Mesenchymal stem cell (in vitro differentiated cells and primary cell): ENCODE data around the gene DNAH8.

Source experiments
- DNase-seq: peaks from one replicate; pipeline ENCODE4 v3.0.0-alpha.2; 2013
- H2AFZ ChIP-seq: one replicate; pipeline ENCODE4 v1.6.1; 2013; ENCODE audit warnings: low read depth, mild to moderate bottlenecking, control low read depth, inconsistent platforms, low read length, moderate library complexity
- H2AK5ac ChIP-seq: 2 replicates; pipeline ENCODE4 v1.6.1; 2013; ENCODE audit warnings: low read length, moderate library complexity, mild to moderate bottlenecking, inconsistent platforms; ENCODE audit not compliant: severe bottlenecking
- H2BK120ac ChIP-seq: one replicate; pipeline ENCODE4 v1.6.1; 2013; ENCODE audit warnings: low read depth, mild to moderate bottlenecking, inconsistent platforms, low read length, moderate library complexity
- H2BK12ac ChIP-seq, 2 experiments: one replicate each; pipeline ENCODE4 v1.6.1; 2013; ENCODE audit warnings: inconsistent platforms in 2 of 2, low read length in 2 of 2, mild to moderate bottlenecking in 2 of 2, moderate library complexity in 2 of 2, control low read depth in 1 of 2
- H2BK15ac ChIP-seq: one replicate; pipeline ENCODE4 v1.6.1; 2013; ENCODE audit warnings: mild to moderate bottlenecking, low read depth, inconsistent platforms; ENCODE audit not compliant: poor library complexity, severe bottlenecking
- H2BK5ac ChIP-seq: 2 replicates; pipeline ENCODE4 v1.6.1; 2013; ENCODE audit warnings: low read depth, mild to moderate bottlenecking, low read length, control low read depth, inconsistent platforms; ENCODE audit not compliant: poor library complexity, severe bottlenecking
- H3K14ac ChIP-seq, 2 experiments: one replicate each; pipeline ENCODE4 v1.6.1; 2013; ENCODE audit warnings: inconsistent platforms in 2 of 2, low read length in 2 of 2, control low read depth in 1 of 2, mild to moderate bottlenecking in 1 of 2, moderate library complexity in 1 of 2
- H3K18ac ChIP-seq, 2 experiments: one replicate each; pipeline ENCODE4 v1.6.1; 2013; ENCODE audit warnings: inconsistent platforms in 2 of 2, low read length in 2 of 2, control low read depth in 1 of 2, low read depth in 1 of 2, mild to moderate bottlenecking in 1 of 2
- H3K23ac ChIP-seq, 2 experiments: one replicate each; pipeline ENCODE4 v1.6.1; 2013; ENCODE audit warnings: inconsistent platforms in 2 of 2, low read length in 2 of 2, mild to moderate bottlenecking in 2 of 2, moderate library complexity in 2 of 2, control low read depth in 1 of 2
- H3K27ac ChIP-seq: 2 replicates; pipeline ENCODE4 v1.5.1; 2013; ENCODE audit warnings: mild to moderate bottlenecking, moderate library complexity, low read length, control low read depth, inconsistent platforms; ENCODE audit not compliant: poor library complexity, severe bottlenecking
- H3K27me3 ChIP-seq, 2 experiments: 2 replicates each; pipeline versions ENCODE4 v1.6.1 to v1.7.0; 2013; ENCODE audit warnings: low read length in 2 of 2, mild to moderate bottlenecking in 2 of 2, moderate library complexity in 2 of 2, control low read depth in 1 of 2, inconsistent platforms in 1 of 2; ENCODE audit not compliant: control insufficient read depth in 1 of 2, insufficient read depth in 1 of 2
- H3K36me3 ChIP-seq, 2 experiments: 2 replicates each; pipeline versions ENCODE4 v1.6.1 to v1.7.0; 2013; ENCODE audit warnings: low read length in 2 of 2, control low read depth in 1 of 2, inconsistent platforms in 1 of 2, low read depth in 1 of 2, mild to moderate bottlenecking in 1 of 2; ENCODE audit not compliant: insufficient read depth in 2 of 2, control insufficient read depth in 1 of 2
- H3K4ac ChIP-seq, 2 experiments: one replicate each; pipeline ENCODE4 v1.6.1; 2013; ENCODE audit warnings: inconsistent platforms in 2 of 2, low read length in 2 of 2, mild to moderate bottlenecking in 2 of 2, moderate library complexity in 2 of 2, control low read depth in 1 of 2, low read depth in 1 of 2
- H3K4me1 ChIP-seq: 2 replicates; pipeline ENCODE4 v1.6.1; 2013; ENCODE audit warnings: low read depth, low read length, control low read depth; ENCODE audit not compliant: control insufficient read depth, insufficient read depth
- H3K4me2 ChIP-seq: 2 replicates; pipeline ENCODE4 v1.6.1; 2013; ENCODE audit warnings: low read length, mild to moderate bottlenecking, inconsistent platforms; ENCODE audit not compliant: poor library complexity, severe bottlenecking
- H3K4me3 ChIP-seq, 2 experiments: 2 replicates each; pipeline versions ENCODE4 v1.5.1 to v1.7.0; 2013; ENCODE audit warnings: low read length in 2 of 2, mild to moderate bottlenecking in 2 of 2, control low read depth in 1 of 2, low read depth in 1 of 2; ENCODE audit not compliant: insufficient read depth in 1 of 2
- H3K79me1 ChIP-seq: replicated peaks from 2 replicates; pipeline ENCODE4 v1.6.1; 2013; ENCODE audit warnings: mild to moderate bottlenecking, control low read depth, low read length, inconsistent platforms; ENCODE audit not compliant: poor library complexity, severe bottlenecking
- H3K9ac ChIP-seq: 2 replicates; pipeline ENCODE4 v1.7.0; 2013; ENCODE audit warnings: mild to moderate bottlenecking, low read length, moderate library complexity
- H3K9me3 ChIP-seq: 2 replicates; pipeline ENCODE4 v1.7.0; 2013; ENCODE audit warnings: mild to moderate bottlenecking, low read length; ENCODE audit not compliant: control insufficient read depth
- H4K8ac ChIP-seq: one replicate; pipeline ENCODE4 v1.6.1; 2013; ENCODE audit warnings: inconsistent platforms, mild to moderate bottlenecking, low read length, moderate library complexity
- H4K91ac ChIP-seq: one replicate; pipeline ENCODE4 v1.6.1; 2013; ENCODE audit warnings: mild to moderate bottlenecking, low read length, inconsistent platforms
- WGBS: methylation state at CpG from one replicate; pipeline ENCODE4 v1.1.7; 2013; ENCODE audit warnings: mixed read lengths; 5-methylcytosine and 5-hydroxymethylcytosine counted together

Gene DNAH8

GRCh38 chr6:38853236-38853635, 138.1 kb downstream of the DNAH8 start:
- no peak overlapping the region for H3K4me2 ChIP-seq
- H3K4ac ChIP-seq: no peak overlapping the region
- no peak overlapping the region for H3K27ac ChIP-seq
- H3K14ac ChIP-seq: no peak overlapping the region
- no peak overlapping the region for H3K9ac ChIP-seq
- WGBS: no CpG with 5 or more reads among the region's 2 CpGs
- no peak overlapping the region for H3K23ac ChIP-seq
- H2AK5ac ChIP-seq: no peak overlapping the region
- no peaks in the 10 kb centered on the region for H3K9me3 ChIP-seq
- H2AFZ ChIP-seq: no peak overlapping the region
- peaks cover 0 to 16% of the 10 kb centered on the region in 2 experiments for H3K27me3 ChIP-seq
- DNase-seq: no peak
- no peaks in the 10 kb centered on the region for H3K36me3 ChIP-seq
- H2BK120ac ChIP-seq: no peak overlapping the region
- H3K4me3 ChIP-seq: no peak overlapping the region
- no peak overlapping the region for H4K8ac ChIP-seq
- no peak overlapping the region for H2BK5ac ChIP-seq
- H2BK15ac ChIP-seq: no peak overlapping the region
- no peaks in the 10 kb centered on the region for H3K4me1 ChIP-seq
- H3K18ac ChIP-seq: no peak overlapping the region
- no peak overlapping the region for H2BK12ac ChIP-seq
- no peaks in the 10 kb centered on the region for H3K79me1 ChIP-seq
- no peak overlapping the region for H4K91ac ChIP-seq

GRCh38 chr6:38856492-38856891, 141.4 kb downstream of the DNAH8 start:
- no peak overlapping the region for H2BK15ac ChIP-seq
- no peak overlapping the region for H3K14ac ChIP-seq
- H3K18ac ChIP-seq: no peak overlapping the region
- DNase-seq: no peak
- H3K9ac ChIP-seq: no peak overlapping the region
- H3K23ac ChIP-seq: no peak overlapping the region
- H3K27ac ChIP-seq: no peak overlapping the region
- no peak overlapping the region for H4K91ac ChIP-seq
- H2BK5ac ChIP-seq: no peak overlapping the region
- H3K4me2 ChIP-seq: no peak overlapping the region
- H3K79me1 ChIP-seq: no peaks in the 10 kb centered on the region
- no peak overlapping the region for H3K4ac ChIP-seq
- H3K9me3 ChIP-seq: no peaks in the 10 kb centered on the region
- no peak overlapping the region for H2BK120ac ChIP-seq
- H2AFZ ChIP-seq: no peak overlapping the region
- no peak overlapping the region for H2AK5ac ChIP-seq
- no peaks in the 10 kb centered on the region for H3K4me1 ChIP-seq
- H3K4me3 ChIP-seq: no peak overlapping the region
- no peak overlapping the region for H2BK12ac ChIP-seq
- WGBS: 75% methylated on average over 2 of the region's 2 CpGs
- H4K8ac ChIP-seq: no peak overlapping the region
- no peaks in the 10 kb centered on the region for H3K36me3 ChIP-seq
- peaks cover 0 to 12% of the 10 kb centered on the region in 2 experiments for H3K27me3 ChIP-seq

- no peak overlapping the region for H4K8ac ChIP-seq
- H2AK5ac ChIP-seq: no peak overlapping the region
- H2BK15ac ChIP-seq: no peak overlapping the region
- H3K27me3 ChIP-seq: peaks cover 0 to 10% of the 10 kb centered on the region in 2 experiments
- H3K36me3 ChIP-seq: no peaks in the 10 kb centered on the region
- H2BK120ac ChIP-seq: no peak overlapping the region
- H2AFZ ChIP-seq: no peak overlapping the region
- H3K18ac ChIP-seq: no peak overlapping the region
- H3K14ac ChIP-seq: no peak overlapping the region
- no peaks in the 10 kb centered on the region for H3K79me1 ChIP-seq
- H3K4me2 ChIP-seq: no peak overlapping the region
- no peak overlapping the region for H3K9ac ChIP-seq
- no peaks in the 10 kb centered on the region for H3K9me3 ChIP-seq
- H3K23ac ChIP-seq: no peak overlapping the region
- H3K4me1 ChIP-seq: no peaks in the 10 kb centered on the region
- H2BK5ac ChIP-seq: no peak overlapping the region
- H3K27ac ChIP-seq: no peak overlapping the region
- 85% methylated on average over 4 of the region's 5 CpGs for WGBS
- no peak overlapping the region for H3K4me3 ChIP-seq
- no peak overlapping the region for H2BK12ac ChIP-seq
- H3K4ac ChIP-seq: no peak overlapping the region
- DNase-seq: no peak
- H4K91ac ChIP-seq: no peak overlapping the region
Measured at GRCh38 chr6:38857815-38858214, 142.7 kb downstream of the DNAH8 start.

GRCh38 chr6:38860041-38860440, 144.9 kb downstream of the DNAH8 start:
- Histone ChIP-seq H3K9ac (no peak overlapping the region), H4K8ac (no peak overlapping the region), H2BK15ac (no peak overlapping the region), H2AFZ (no peak overlapping the region), H3K18ac (no peak overlapping the region), H3K4me3 (no peak overlapping the region), H3K4me2 (no peak overlapping the region), H3K14ac (no peak overlapping the region), H3K27ac (no peak overlapping the region), H3K23ac (no peak overlapping the region), H2AK5ac (no peak overlapping the region), H3K9me3 (no peaks in the 10 kb centered on the region), H3K27me3 (peaks cover 0 to 13% of the 10 kb centered on the region in 2 experiments), H2BK5ac (no peak overlapping the region), H2BK120ac (no peak overlapping the region), H3K36me3 (no peaks in the 10 kb centered on the region), H3K4ac (no peak overlapping the region), H2BK12ac (no peak overlapping the region), H3K4me1 (no peaks in the 10 kb centered on the region), H4K91ac (no peak overlapping the region), H3K79me1 (no peaks in the 10 kb centered on the region)
- WGBS: 88% methylated on average over 2 of the region's 2 CpGs
- no peak for DNase-seq
